Kidney epithelial cell (primary cell): ENCODE data around the gene PCAT7. TPM values are rescaled to one million over a fixed set of nuclear protein-coding genes. Genes with fewer than 3 reads are reported as not detected.
"Not testable (repeated sequence)": the region's sequence is repeated elsewhere in the genome, so short reads cannot be mapped to it uniquely, and the experiment has no call there.

Experiments used
- DNase-seq: peaks from one replicate; pipeline ENCODE4 v3.0.0-alpha.2; 2010; ENCODE audit warnings: low read depth
- H3K27me3 ChIP-seq: 2 replicates; pipeline ENCODE4 v1.6.0; 2011; ENCODE audit warnings: low read length; ENCODE audit not compliant: control insufficient read depth, insufficient read depth
- H3K36me3 ChIP-seq: 2 replicates; pipeline ENCODE4 v1.5.1; 2011; ENCODE audit warnings: low read length; ENCODE audit not compliant: control insufficient read depth, insufficient read depth
- H3K4me3 ChIP-seq: 2 replicates; pipeline ENCODE4 v1.5.1; 2011; ENCODE audit warnings: low read depth, mild to moderate bottlenecking, control low read depth, low read length
- CTCF ChIP-seq: IDR thresholded peaks from 2 replicates; pipeline ENCODE4 v1.5.1; 2011; ENCODE audit warnings: mild to moderate bottlenecking, moderate library complexity, low read length, control low read depth, inconsistent platforms; ENCODE audit not compliant: insufficient read depth, poor library complexity, severe bottlenecking
- total RNA-seq: library from RNA; depleted of rRNA; stranded (reverse); fragments of >200 nt; gene quantifications from 2 replicates; pipeline ENCODE4 v1.2.3, GENCODE V29; 2015

Gene PCAT7
- total RNA-seq, 1 donor from 2014 or later = not detected

- Histone ChIP-seq H3K27me3 (no peaks in the 10 kb centered on the region), H3K4me3 (no peak overlapping the region), H3K36me3 (no peaks in the 10 kb centered on the region)
- no peak for DNase-seq
- TF ChIP-seq CTCF = no peak
These were observed 37.0 kb downstream of the PCAT7 start for GRCh38 chr9:94591876-94592275.

GRCh38 chr9:94592683-94593082 lies 37.8 kb downstream of the PCAT7 start:
- not testable (repeated sequence) for DNase-seq, H3K36me3 ChIP-seq, H3K4me3 ChIP-seq, H3K27me3 ChIP-seq

GRCh38 chr9:94593459-94594345 lies 38.8 kb downstream of the PCAT7 start, which contains the start of gene FBP2:
FBP2 (minus strand) TSS chr9:94593824; CDS start chr9:94593726, 98 bp downstream.
- H3K4me3 ChIP-seq = no peak within 1 kb of the TSS
- DNase-seq = no peak
- no peak for TF ChIP-seq CTCF
- H3K27me3 ChIP-seq = no peaks in the 10 kb centered on the region
- H3K36me3 ChIP-seq = no peaks in the 10 kb centered on the region

DNA sequence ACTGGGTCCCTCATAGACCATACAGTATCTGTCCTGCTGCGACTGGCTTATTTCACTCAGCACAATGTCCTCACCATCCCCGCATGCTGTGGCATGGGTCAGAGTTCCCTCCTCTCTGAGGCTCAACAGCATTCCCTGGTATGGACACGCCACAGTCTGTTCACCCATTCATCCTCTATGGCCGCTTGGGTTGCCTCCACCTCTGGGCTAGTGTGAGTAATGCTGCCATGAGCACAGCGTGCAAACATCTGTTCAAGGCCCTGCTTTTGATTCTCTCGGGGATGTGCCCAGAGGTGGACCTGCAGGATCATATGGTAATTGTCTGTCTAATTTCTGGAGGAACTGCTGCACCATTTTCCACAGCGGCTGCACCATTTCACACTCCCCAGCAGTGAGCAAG lies 44.2 kb downstream of the PCAT7 start:
- no peak for TF ChIP-seq CTCF
- Histone ChIP-seq H3K36me3 (no peaks in the 10 kb centered on the region), H3K27me3 (no peaks in the 10 kb centered on the region), H3K4me3 (no peak overlapping the region)
- no peak for DNase-seq

DNA sequence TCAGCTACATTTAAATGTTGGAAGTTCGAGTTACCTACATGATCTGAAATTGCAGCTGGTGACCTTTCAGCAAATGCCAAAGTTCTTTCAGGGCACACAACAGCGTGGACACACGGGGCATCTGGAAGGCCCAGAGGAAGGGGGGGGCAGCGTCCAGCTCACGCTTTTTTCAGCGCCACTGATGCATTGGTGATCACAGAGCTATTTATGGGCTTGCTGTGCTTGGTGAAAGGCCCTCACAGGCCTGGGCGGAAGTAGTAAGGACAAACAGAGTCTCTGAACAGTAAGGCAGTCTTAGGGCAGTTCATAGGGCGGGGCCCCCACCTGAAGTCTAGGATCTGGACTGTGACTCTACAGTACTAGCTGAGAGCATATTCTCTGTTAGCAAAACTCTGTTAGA lies 45.4 kb downstream of the PCAT7 start:
- H3K4me3 ChIP-seq = no peak overlapping the region
- H3K36me3 ChIP-seq = no peaks in the 10 kb centered on the region
- no peak for TF ChIP-seq CTCF
- H3K27me3 ChIP-seq = peaks cover 3% of the 10 kb centered on the region
- no peak for DNase-seq

DNA sequence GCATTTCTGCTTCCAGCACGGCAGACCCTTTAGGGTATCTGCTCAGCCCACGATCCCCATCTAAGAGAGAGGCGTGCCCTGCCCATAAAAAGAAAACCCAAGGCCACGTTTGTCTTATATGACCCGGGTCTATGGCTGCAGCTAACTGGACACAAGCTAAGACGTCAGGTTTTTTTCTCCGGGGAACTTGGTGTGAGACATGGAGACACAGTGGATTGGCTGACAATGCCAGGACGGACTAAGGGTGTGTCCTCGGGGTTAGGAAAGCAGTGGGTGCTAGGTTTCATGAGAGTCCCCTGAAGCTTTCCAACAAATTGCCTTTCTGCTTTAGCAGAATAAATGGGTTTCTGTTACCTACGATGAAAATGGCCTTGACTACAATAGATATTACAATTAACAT lies 45.8 kb downstream of the PCAT7 start:
- TF ChIP-seq CTCF = no peak
- no peak for DNase-seq
- H3K4me3 ChIP-seq = no peak overlapping the region
- H3K36me3 ChIP-seq = no peaks in the 10 kb centered on the region
- H3K27me3 ChIP-seq = peaks cover 4% of the 10 kb centered on the region
